CD4-positive, alpha-beta T cell treated with Interferon alpha-2 for 1 hour (primary cell): Measurements from ENCODE around the gene KIAA0753.

Experiments
- DNase-seq, 2 donors: peaks; one replicate each; pipeline ENCODE4 v3.0.0-alpha.2; 2020 to 2022

Gene KIAA0753

DNA sequence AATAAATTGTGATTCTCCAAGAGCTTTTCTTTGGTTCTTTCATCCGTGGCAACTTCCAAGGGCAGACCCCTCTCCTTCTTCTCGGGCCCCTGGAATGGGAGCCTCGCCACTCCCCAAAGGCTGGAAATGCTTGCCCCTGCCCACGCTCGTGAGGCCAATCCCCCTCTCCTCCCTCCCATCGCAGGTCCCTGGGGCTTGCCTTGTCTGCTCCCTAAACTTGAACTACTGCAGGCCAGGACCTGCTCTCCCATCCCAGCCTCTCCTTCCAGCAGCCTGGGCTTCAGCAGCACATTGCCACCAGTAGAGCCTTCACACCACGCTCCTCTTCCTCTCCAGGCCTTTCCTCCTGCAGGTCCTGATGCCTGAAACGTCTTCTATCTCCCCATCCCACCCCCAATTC, 95.2 kb downstream of the KIAA0753 start:
- no peak for DNase-seq

- DNase-seq: no peak
Measured at GRCh38 chr17:6544011-6544370, 96.5 kb downstream of the KIAA0753 start.

- no peak for DNase-seq
Measured at GRCh38 chr17:6543079-6544010, 97.2 kb downstream of the KIAA0753 start.

DNA sequence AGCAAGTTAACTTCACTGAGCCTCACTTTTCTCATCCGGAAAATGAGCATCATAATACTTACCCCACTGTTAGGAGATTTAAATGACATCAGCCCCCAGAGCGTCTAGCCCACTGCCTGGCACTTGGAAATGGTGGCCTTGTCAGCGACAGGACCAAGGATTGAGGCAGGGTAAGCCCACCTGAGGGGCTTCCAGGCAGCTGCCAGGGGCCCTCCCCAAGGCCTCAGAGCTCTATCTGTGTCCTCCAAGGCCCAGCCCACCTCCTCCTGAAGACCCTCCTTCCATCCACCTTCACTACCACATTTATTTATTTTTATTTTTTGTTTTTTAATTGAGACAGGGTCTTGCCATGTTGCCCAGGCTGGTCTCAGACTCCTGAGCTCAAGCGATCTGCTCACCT, 97.9 kb downstream of the KIAA0753 start:
- DNase-seq: no peak

DNA sequence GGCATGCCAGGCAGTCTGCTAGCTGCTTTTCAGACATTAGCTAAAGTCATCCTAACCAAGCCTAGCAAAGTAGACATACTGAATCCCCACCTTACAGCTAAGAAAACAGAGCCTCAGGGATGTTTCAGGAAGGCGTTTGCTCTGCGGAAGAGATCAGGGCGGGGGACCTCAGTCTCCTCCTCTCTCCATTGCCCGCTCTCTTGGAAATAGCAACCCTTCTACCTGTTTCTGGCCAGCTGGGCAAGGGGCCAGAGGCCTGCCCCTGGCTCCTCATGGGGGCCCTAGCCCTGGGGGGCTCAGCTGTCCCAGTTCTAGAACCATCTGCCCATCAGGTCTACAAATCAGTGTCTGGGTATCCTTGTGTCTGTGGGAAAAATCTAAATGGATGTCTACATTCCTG, 98.6 kb downstream of the KIAA0753 start:
- DNase-seq: no peak

- DNase-seq: no peak
Measured at GRCh38 chr17:6539871-6540270, 100.6 kb downstream of the KIAA0753 start.

- DNase-seq: no peak
Measured at GRCh38 chr17:6536566-6537065, 103.9 kb downstream of the KIAA0753 start.

DNA sequence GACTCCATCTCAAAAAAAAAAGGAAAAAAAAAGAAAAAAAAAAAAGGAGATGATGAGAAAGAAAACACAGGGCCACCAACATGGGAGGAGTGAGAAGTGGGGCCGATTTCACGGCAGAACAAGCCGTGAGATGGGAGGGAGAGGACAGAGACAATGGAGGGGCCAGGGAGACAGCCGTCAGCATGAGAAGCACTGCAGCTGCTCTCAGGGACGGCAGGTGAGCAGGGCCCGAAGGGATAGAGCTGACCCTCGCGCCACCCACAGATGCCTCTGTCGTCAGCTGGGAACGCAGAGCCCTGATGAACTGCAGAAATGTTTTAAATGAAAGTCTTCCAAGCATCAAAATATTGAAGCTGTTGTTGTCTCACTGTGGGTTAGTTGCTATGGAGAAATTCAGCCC, 104.5 kb downstream of the KIAA0753 start:
- DNase-seq: no peak

DNA sequence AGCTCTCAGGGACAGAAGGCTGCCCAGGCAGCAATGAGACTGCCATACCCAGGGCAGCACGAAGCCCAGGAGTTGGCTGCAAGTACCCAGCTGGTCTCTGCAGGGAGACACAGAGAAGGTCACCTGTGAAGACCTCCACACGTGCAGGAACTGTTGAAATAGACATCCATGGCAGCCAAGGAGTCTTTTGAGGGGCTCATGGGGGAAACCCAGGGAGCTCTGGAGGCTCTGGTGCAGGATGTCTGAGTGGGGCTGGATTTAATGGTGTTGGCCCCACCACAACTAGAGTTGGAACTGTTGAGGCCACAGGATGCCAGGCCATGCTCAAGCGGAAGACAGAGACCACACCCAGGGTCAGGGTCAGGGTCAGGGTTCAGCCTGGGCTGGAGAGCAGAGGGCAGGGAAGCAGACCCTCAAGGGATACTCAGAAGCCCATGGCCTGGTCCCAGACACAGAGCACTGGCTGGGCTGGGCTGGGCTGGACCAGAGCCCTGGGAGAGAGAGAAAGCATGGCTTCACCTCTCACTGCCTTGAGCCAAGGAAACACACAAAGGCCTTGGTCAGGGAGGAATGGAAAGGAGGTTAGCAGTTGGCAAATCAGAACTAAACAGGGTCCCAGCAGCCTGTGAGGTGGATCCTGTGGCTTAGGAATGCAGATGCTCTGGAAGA, 105.5 kb downstream of the KIAA0753 start:
- no peak for DNase-seq

GRCh38 chr17:6532441-6532885, 108.0 kb downstream of the KIAA0753 start:
- no peak for DNase-seq

DNA sequence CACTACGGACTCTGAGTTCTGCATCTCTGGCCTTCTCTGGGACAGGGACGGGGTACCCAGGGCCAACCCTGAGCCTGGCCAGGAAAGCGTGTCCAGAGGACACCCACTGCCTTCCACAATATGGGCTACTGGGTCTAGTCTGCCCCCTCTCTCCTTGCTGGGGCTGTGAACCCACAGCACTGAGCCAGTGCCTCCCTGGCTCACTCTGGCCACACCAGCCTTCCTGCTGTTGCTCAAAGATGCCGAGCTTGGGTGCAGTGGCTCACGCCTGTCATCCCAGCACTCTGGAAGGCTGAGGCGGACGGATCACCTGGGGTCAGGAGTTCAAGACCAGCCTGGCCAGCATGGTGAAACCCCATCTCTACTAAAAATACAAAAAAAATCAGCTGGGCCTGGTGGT, 108.9 kb downstream of the KIAA0753 start:
- DNase-seq: no peak

GRCh38 chr17:6530324-6530920, 110.1 kb downstream of the KIAA0753 start:
- no peak for DNase-seq

DNA sequence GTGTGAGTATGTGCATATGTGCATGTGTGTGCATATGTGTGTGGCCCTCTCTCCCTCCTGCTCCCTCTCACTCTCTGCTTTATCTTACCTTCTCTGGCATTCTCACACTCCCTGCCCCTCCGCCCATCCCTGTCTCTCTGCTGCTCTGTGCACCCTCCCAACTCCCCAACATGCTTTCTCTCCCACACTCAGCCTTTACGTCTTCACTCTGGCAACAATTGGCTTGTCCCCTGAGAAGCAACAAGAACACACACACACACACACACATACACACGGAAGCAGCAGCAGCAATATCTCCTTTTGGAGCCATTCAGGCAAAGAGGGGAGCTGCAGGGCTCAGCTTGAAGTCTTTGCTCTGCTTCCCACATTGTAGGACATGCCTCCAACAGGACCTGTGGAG, 112.0 kb downstream of the KIAA0753 start:
- no peak for DNase-seq
